ES-I3 (cell line): ENCODE results near the gene YWHAQ.
A peak's percentile ranks its signal among the peaks of the same experiment; 100 is the strongest.
"Not testable (repeated sequence)": the region's sequence is repeated elsewhere in the genome, so short reads cannot be mapped to it uniquely, and the experiment has no call there.

Experiments used
- H3K36me3 ChIP-seq: 2 replicates; pipeline ENCODE4 v1.6.1; 2013; ENCODE audit warnings: mild to moderate bottlenecking, low read length, control low read depth, moderate library complexity; ENCODE audit not compliant: insufficient read depth
- H3K4me1 ChIP-seq: 2 replicates; pipeline ENCODE4 v1.6.1; 2013; ENCODE audit warnings: mild to moderate bottlenecking, control low read depth, low read length; ENCODE audit not compliant: insufficient read depth
- H3K9ac ChIP-seq: 2 replicates; pipeline ENCODE4 v1.6.1; 2013; ENCODE audit warnings: low read depth, mild to moderate bottlenecking, low read length, moderate library complexity
- H3K9me3 ChIP-seq: 2 replicates; pipeline ENCODE4 v1.6.1; 2013; ENCODE audit warnings: mild to moderate bottlenecking, low read length, moderate library complexity; ENCODE audit not compliant: control insufficient read depth, insufficient read depth

YWHAQ gene

GRCh38 chr2:9630117-9630735, 571 bp downstream of the YWHAQ start:
- Histone ChIP-seq H3K9ac (peak overlapping the region; percentile 99), H3K4me1 (peaks cover 10% of the 10 kb centered on the region; the same call in 1 of the 2 replicates), H3K36me3 (peaks cover 4% of the 10 kb centered on the region; the same call in 1 of the 2 replicates), H3K9me3 (no peaks in the 10 kb centered on the region)

DNA sequence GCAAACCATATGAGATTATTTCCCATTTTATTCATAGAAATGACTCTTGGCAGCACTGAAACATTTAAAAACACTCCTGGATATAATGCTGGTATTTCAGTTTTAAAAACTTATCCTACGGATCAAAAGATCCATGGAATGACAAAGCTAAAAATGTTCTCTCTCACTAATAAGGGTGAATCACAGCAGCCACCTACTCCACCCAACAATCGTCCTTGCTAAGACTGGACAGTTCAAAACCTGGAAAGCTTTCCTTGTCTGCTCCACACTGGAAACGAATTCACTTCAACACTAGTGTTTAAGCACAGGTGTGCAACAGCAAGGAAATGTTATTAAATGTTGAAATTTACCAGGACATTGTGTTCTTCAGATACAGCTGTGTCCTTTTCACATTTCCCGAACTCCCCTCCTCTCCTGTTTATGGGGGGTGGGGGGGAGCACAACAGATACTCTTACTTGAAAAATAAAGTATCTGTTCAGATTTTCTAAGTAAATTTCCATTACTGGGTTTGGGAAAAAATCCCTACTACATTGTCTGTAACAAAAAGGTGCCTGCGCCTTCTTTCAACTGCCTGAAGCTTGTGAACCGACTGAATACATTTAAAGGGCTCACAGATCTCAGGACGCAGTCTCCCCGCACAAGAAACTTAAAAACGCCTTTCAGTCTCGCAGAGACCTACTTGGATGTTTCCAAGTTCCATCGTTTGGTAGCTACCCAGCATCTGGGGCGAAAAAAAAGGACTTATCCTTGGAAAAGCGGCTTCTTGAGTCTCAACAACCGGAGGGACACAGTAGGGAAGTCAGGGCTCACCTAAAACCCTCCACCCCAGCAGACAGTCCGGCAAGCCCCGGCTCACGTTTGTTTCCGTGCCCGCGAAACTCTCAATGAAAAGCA, 1.3 kb downstream of the YWHAQ start:
- Histone ChIP-seq H3K36me3 (peaks cover 4% of the 10 kb centered on the region; the same call in 1 of the 2 replicates), H3K9me3 (no peaks in the 10 kb centered on the region), H3K4me1 (peaks cover 10% of the 10 kb centered on the region; the same call in 1 of the 2 replicates), H3K9ac (peak overlapping the region; percentile 99)

- Histone ChIP-seq H3K9me3 (no peaks in the 10 kb centered on the region), H3K9ac (no peak overlapping the region), H3K36me3 (peaks cover 7% of the 10 kb centered on the region; the same call in 1 of the 2 replicates), H3K4me1 (peaks cover 4% of the 10 kb centered on the region; the same call in 1 of the 2 replicates)
Measured at GRCh38 chr2:9627310-9627709, 3.5 kb downstream of the YWHAQ start.

- H3K9ac ChIP-seq, result no peak overlapping the region
- no peaks in the 10 kb centered on the region for H3K4me1 ChIP-seq
- 0 out of 2 replicates have a peak, but pooled peaks cover 3% of the 10 kb centered on the region for H3K36me3 ChIP-seq
- H3K9me3 ChIP-seq, result no peaks in the 10 kb centered on the region
Measured at GRCh38 chr2:9623151-9623550, 7.6 kb downstream of the YWHAQ start.

- not testable (repeated sequence) for H3K36me3 ChIP-seq
Measured at GRCh38 chr2:9621655-9622054, 9.1 kb downstream of the YWHAQ start.

DNA sequence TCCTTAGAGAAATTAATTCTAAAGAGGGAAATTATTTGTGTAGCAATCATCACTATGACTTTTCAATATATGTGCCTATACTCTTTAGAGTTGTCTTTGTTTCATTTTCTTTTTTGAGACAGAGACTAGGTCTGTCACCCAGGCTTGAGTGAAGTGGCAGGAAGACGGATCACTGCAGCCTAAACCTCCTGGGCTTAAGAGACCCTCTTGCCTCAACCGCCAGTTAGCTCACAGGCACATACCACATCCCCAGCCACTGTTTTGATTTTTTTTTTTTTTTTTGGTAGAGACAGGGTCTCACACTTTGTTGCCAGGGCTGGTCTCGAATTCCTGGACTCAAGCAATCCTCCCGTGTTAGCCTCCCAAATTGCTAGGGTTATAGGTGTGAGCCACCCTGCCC, 12.4 kb downstream of the YWHAQ start:
- Histone ChIP-seq H3K9me3 (no peaks in the 10 kb centered on the region), H3K9ac (no peak overlapping the region), H3K4me1 (no peaks in the 10 kb centered on the region), H3K36me3 (peaks cover 6% of the 10 kb centered on the region; the same call in 1 of the 2 replicates)

More at GRCh38 chr2:9621655-9622054, 9.1 kb downstream of the YWHAQ start:
- not testable (repeated sequence) for H3K9ac ChIP-seq, H3K4me1 ChIP-seq, H3K9me3 ChIP-seq

GRCh38 chr2:9617749-9618148, 13.0 kb downstream of the YWHAQ start:
- no peak overlapping the region for H3K9ac ChIP-seq
- H3K9me3 ChIP-seq, result no peaks in the 10 kb centered on the region
- H3K4me1 ChIP-seq, result no peaks in the 10 kb centered on the region
- H3K36me3 ChIP-seq, result peaks cover 4% of the 10 kb centered on the region; the same call in 1 of the 2 replicates

GRCh38 chr2:9617296-9617695, 13.5 kb downstream of the YWHAQ start:
- H3K4me1 ChIP-seq, result no peaks in the 10 kb centered on the region
- no peaks in the 10 kb centered on the region for H3K9me3 ChIP-seq
- peaks cover 3% of the 10 kb centered on the region; the same call in 1 of the 2 replicates for H3K36me3 ChIP-seq
- no peak overlapping the region for H3K9ac ChIP-seq

DNA sequence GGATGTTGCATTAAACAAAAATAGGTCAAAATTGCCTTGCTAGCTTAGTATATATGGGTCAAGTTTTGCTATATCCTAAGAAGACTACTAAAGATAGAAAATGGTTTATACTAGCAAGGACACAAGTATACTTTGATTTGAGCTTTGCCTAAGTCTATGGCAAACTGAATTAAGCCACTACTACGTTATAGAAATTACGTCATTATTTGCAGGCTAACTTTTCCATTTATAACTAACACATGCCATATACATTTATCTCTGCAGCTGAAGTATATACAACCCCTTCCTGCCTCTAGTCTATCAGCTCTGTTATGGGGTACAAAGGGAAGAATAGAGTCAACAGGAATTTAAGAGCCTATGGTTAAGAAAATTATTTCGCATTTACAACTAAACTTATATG, 16.2 kb downstream of the YWHAQ start:
- Histone ChIP-seq H3K9ac (no peak overlapping the region), H3K36me3 (peaks cover 3% of the 10 kb centered on the region; the same call in 1 of the 2 replicates), H3K9me3 (no peaks in the 10 kb centered on the region), H3K4me1 (peaks cover 8% of the 10 kb centered on the region)

- Histone ChIP-seq H3K36me3 (peaks cover 3% of the 10 kb centered on the region; the same call in 1 of the 2 replicates), H3K4me1 (peaks cover 14% of the 10 kb centered on the region), H3K9me3 (no peaks in the 10 kb centered on the region), H3K9ac (no peak overlapping the region)
Measured at GRCh38 chr2:9613291-9613690, 17.5 kb downstream of the YWHAQ start.

GRCh38 chr2:9611549-9611912, 19.3 kb downstream of the YWHAQ start:
- H3K4me1 ChIP-seq, result peaks cover 19% of the 10 kb centered on the region
- not testable (repeated sequence) for H3K36me3 ChIP-seq, H3K9ac ChIP-seq, H3K9me3 ChIP-seq

DNA sequence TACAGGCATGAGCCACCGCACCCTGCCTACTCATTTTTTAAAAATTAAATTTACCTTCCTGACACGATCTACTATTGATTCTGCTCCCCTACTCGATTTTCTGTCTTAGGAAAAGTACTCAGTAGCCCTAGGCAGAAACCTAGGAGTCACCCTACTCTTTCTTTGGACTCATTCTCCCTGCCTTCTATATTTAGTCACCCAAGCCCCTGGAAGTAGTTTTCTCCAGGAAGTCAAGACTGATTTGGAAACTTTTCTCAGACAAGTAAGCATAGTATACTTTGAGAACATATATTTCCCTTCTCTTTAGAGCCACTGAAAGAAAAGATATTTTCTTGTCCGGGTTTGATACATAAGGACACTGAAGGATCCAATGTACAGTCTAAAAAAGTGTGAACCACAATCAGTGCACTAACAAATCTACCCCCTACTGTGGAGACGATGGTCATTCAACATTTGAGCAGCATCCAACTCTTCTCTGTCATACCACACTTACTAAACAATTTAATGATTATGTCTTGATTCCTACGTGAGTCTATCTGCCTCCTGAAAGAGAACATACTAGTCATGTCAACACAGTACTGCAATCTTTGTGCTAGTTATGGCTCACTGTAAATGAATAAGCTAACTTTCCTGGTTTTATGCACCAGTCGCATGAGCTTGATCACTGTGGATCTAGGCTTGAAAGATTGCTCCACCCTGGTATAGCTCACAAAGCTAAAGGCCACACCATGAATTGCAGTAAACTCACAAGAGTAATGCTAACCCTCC, 19.8 kb downstream of the YWHAQ start:
- H3K9ac ChIP-seq, result no peak overlapping the region
- peaks cover 19% of the 10 kb centered on the region for H3K4me1 ChIP-seq
- no peaks in the 10 kb centered on the region for H3K9me3 ChIP-seq
- no peaks in the 10 kb centered on the region for H3K36me3 ChIP-seq

DNA sequence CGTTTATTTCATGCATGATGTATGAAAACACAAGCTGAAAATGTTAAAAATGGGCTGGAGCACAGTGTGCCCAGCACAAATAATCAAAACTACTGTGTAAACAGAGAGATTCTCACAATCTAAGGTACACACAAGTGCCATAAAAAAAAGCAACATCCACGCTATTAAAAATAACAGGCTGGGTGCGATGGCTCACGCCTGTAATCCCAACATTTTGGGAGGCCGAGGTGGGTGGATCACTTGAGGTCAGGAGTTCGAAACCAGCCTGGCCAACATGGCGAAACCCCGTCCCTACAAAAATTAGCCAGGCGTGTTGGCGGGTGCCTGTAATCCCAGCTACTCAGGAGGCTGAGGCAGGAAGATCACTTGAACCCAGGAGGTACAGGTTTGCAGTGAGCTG, 22.3 kb downstream of the YWHAQ start:
- H3K36me3 ChIP-seq, H3K9ac ChIP-seq, H3K9me3 ChIP-seq: not testable (repeated sequence)
- peaks cover 19% of the 10 kb centered on the region for H3K4me1 ChIP-seq

DNA sequence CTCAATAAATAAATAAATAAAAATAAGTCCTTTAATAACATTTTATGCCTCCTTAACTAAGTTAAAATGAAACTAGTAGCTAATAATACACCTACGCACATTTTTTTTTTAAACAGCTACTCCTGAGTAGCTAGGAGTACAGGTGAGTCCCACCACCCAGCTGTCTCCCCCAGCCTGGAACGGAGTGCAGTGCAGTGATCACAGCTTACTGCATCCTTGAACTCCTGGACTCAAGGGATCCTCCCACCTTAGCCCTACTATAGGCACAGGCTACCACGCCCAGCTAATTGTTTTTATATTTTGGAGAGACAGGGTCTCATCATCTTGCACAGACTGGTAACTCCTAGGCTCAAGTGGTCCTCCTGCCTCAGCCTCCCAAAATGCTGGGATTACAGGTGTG, 28.4 kb downstream of the YWHAQ start:
- no peaks in the 10 kb centered on the region for H3K4me1 ChIP-seq
- H3K9ac ChIP-seq, result no peak overlapping the region
- peaks cover 14% of the 10 kb centered on the region for H3K36me3 ChIP-seq
- H3K9me3 ChIP-seq, result peaks cover 3% of the 10 kb centered on the region; the same call in 1 of the 2 replicates
